ENCODE data around the gene SELP. TPM values are rescaled to one million over a fixed set of nuclear protein-coding genes. Genes with fewer than 3 reads are reported as not detected.

SELP gene
- total and polyA plus RNA-seq, 2 of the 13 experiments (the other 11 are each of a cell fraction or from before 2014, with no cell fraction given): 0.11 TPM; not detected in 1

- no peak for TF ChIP-seq E2F2 (CRISPR knock-in tag; IDR thresholded peaks at IDR 0.05; ENCODE audit: borderline replicate concordance)
- no peak for TF ChIP-seq ZHX2 (IDR thresholded peaks at IDR 0.05; ENCODE audit: low read depth)
- no peak for TF ChIP-seq ZHX2 (CRISPR knock-in tag; IDR thresholded peaks at IDR 0.05; ENCODE audit: borderline replicate concordance)
- no peak for TF ChIP-seq ZNF558 (CRISPR knock-in tag; IDR thresholded peaks at IDR 0.05; ENCODE audit: borderline replicate concordance)
- TF ChIP-seq SAP130 (CRISPR knock-in tag; IDR thresholded peaks at IDR 0.05; ENCODE audit: low read depth): peak; percentile 24; the same call in 1 of the 2 replicates
- peak; percentile 55 for TF ChIP-seq ZBTB33 (CRISPR knock-in tag; IDR thresholded peaks at IDR 0.05)
- peak; percentile 83 for TF ChIP-seq ZMYM2 (CRISPR knock-in tag; IDR thresholded peaks at IDR 0.05)
- TF ChIP-seq ZBTB3 (CRISPR knock-in tag; IDR thresholded peaks at IDR 0.05; ENCODE audit: borderline replicate concordance, low read depth): no peak
- TF ChIP-seq GZF1 (CRISPR knock-in tag; IDR thresholded peaks at IDR 0.05): no peak
- peak; percentile 47 for TF ChIP-seq MED1 (CRISPR knock-in tag; IDR thresholded peaks at IDR 0.05)
- TF ChIP-seq TFDP1 (CRISPR knock-in tag; IDR thresholded peaks at IDR 0.05; ENCODE audit: borderline replicate concordance): no peak
- no peak for TF ChIP-seq HOXA3 (CRISPR knock-in tag; IDR thresholded peaks at IDR 0.05)
- no peak for TF ChIP-seq PBX2 (CRISPR knock-in tag; IDR thresholded peaks at IDR 0.05)
- TF ChIP-seq ZNF30 (CRISPR knock-in tag; IDR thresholded peaks at IDR 0.05): no peak
- TF ChIP-seq ZNF768 (CRISPR knock-in tag; IDR thresholded peaks at IDR 0.05): no peak
- TF ChIP-seq STAG1 (CRISPR knock-in tag; IDR thresholded peaks at IDR 0.05): no peak
- peak; percentile 54; the same call in 1 of the 2 replicates for TF ChIP-seq CREM (IDR thresholded peaks at IDR 0.05)
- no peak for TF ChIP-seq CREM (CRISPR knock-in tag; IDR thresholded peaks at IDR 0.05)
Observed at GRCh38 chr1:169565335-169566271, 64.3 kb downstream of the SELP start (continued).

All from HepG2 (cell line).